Epithelial cell of proximal tubule (primary cell): Measurements from ENCODE around the gene PIBF1. TPM values are rescaled to one million over a fixed set of nuclear protein-coding genes. Genes with fewer than 3 reads are reported as not detected.
"Not testable (repeated sequence)": the region's sequence is repeated elsewhere in the genome, so short reads cannot be mapped to it uniquely, and the experiment has no call there.

Experiments used
- DNase-seq: peaks from one replicate; pipeline ENCODE4 v3.0.0-alpha.2; 2011; ENCODE audit warnings: low read depth
- H3K4me3 ChIP-seq: 2 replicates; pipeline ENCODE4 v1.5.1; 2011; ENCODE audit warnings: low read depth, mild to moderate bottlenecking, low read length
- CTCF ChIP-seq: conservative IDR thresholded peaks from 2 replicates; pipeline ENCODE4 v1.5.1; 2012; ENCODE audit warnings: low read depth, mild to moderate bottlenecking, low read length
- total RNA-seq: library from RNA; depleted of rRNA; stranded (reverse); fragments of >200 nt; gene quantifications from 2 replicates; pipeline ENCODE4 v1.2.3, GENCODE V29; 2015

The PIBF1 gene
- total RNA-seq, 1 donor from 2014 or later: 13.1 TPM

DNA sequence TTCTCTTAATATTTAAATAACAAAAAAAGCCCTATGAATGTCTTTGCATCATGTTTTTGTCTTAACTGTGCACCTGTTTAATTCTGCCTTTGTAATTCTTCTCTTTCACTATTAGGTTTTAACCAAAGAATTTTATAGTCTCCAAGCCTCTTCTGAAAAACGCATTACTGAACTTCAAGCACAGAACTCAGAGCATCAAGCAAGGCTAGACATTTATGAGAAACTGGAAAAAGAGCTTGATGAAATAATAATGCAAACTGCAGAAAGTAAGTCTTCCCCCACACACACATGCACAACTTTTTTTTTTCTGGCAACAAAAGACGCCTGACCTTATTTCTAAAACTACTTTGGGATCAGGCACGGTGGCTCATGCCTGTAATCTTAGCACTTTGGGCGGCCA is 126.5 kb downstream of the PIBF1 start:
- TF ChIP-seq CTCF: no peak
- DNase-seq: no peak
- no peak overlapping the region for H3K4me3 ChIP-seq

DNA sequence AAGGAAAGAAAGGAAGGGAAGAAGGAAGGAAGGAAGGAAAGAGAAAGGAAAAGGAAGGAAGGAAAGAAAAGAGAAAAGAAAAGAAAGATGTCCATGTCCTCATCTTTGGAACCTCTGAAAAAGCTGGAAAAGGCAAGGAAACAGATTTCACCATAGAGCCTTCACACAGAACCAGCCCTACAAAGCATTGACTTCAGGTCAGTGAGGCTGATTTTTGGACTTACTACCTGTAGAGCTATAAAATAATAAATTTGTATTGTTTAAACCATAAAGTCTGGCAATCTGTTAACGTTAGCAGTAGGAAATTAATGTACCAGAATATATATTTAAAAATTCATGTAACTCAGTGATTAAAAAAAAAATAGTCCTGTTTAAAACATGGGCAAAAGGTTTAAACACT is 130.0 kb downstream of the PIBF1 start:
- no peak for DNase-seq
- H3K4me3 ChIP-seq: no peak overlapping the region
- no peak for TF ChIP-seq CTCF

DNA sequence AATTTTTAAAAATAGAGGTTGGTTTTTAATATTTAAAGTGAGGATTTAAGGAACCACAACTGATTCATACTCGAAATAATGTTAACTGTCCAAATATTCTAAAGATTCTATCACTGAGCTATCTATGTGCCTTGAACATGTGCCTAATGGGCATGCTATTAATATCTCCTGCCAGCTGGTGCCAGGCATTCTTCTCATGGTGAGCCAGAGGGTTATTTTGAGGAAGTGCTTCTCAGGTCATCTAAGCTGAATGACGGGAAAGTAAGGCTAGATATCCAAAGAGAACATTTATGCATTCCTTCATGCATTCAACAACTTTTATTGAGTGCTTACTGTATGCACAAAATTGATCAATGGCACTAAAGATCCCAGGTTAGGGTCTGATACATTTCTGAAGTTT is 138.2 kb downstream of the PIBF1 start:
- DNase-seq: no peak
- TF ChIP-seq CTCF: no peak
- H3K4me3 ChIP-seq: no peak overlapping the region

DNA sequence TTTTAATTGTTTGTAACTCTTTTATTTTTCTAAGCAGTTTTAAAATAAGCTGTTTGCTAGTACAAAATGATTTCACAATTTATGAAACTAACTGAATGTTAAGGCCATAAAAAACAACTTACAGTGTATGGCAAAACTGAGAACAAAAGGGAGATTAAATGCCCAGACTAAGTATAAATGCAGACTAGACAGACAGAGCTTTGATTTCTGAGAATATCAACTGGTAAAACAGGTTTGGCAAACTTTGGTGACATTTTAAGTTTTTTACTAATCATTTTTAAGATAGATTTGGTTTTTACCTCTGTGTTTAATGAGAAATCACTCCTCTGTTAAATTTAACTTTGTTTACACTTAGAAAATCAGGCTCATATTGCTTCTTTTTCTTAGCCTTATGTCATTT is 149.4 kb downstream of the PIBF1 start:
- TF ChIP-seq CTCF: no peak
- no peak for DNase-seq
- no peak overlapping the region for H3K4me3 ChIP-seq

DNA sequence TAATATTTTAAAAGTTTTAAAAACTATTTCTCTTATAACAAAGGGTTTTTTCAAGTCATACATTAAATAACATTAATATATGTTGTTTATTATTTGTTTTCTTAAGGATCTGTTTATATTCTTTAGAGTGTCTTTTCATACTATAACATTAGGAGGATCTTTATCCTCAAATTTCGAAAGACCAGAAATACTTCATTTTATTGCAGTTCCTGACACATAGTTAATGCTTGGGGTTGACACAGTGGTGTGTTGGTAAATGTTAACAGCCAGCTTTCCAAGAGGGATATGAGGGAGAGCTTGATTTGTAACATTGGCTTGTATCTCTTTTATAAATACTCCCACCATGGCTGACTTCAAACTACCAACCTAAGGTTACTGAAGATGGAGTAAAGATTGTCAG is 150.3 kb downstream of the PIBF1 start:
- no peak overlapping the region for H3K4me3 ChIP-seq
- DNase-seq: no peak
- no peak for TF ChIP-seq CTCF

GRCh38 chr13:72946267-72946666 is 164.3 kb downstream of the PIBF1 start:
- DNase-seq, H3K4me3 ChIP-seq: not testable (repeated sequence)

GRCh38 chr13:72952529-72953141 is 170.7 kb downstream of the PIBF1 start:
- peak; percentile 1 for DNase-seq
- H3K4me3 ChIP-seq: no peak overlapping the region
- TF ChIP-seq CTCF: peak; percentile 47
